SW 1271 (cell line): ENCODE data around the gene FGF1.

Experiments
- DNase-seq, 2 experiments: peaks; one replicate each; lab custom pipeline; 2025; lab: John Stamatoyannopoulos, UW

FGF1 gene

GRCh38 chr5:142612494-142613270 is 73.2 kb downstream of the FGF1 start:
- DNase-seq, result no peak

DNA sequence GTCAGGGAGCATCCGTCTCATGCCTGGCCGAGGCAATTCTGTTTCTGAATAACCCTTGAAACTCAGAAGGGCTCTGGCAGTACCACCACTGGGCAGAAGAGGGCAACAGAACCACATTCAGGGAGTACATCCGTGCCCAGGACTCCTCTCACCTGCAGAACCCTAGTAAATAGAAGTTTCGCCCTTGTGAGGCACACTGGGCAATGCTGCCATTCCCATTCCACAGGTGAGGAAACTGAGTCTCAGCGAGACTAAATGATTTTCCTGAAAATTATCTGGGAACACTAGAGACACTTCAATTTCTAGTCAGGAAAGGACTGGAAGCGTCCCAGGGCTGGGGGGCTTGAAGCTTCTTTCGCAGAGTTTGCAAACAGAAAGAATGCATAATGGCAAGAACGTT is 74.7 kb downstream of the FGF1 start:
- peak in 1 of 2 experiments; percentile 66 for DNase-seq

- no peak for DNase-seq
These were observed 75.5 kb downstream of the FGF1 start for GRCh38 chr5:142610176-142611001.

GRCh38 chr5:142609142-142609541 is 76.7 kb downstream of the FGF1 start:
- no peak for DNase-seq

DNA sequence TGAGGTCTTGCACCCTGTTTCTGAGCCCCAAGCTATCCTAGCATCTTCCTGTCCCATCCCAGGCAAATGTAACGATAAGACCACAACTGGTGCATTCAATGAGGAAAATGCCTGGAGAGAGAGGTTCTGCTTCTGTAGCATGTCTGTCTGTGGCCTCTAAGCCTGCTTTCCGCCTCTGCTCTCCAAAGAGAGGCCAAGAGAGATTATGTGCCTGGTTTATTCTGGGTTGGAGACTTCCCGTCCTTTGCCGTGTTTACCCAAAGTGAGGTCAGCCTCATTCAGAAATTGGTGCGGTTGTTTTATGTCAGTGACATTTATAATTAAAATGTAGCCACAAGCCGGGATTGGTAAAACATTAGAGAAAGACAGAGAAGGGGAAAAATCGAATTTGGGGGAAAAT is 77.8 kb downstream of the FGF1 start:
- DNase-seq, result no peak

- no peak for DNase-seq
These were observed 80.3 kb downstream of the FGF1 start for GRCh38 chr5:142605611-142606010.

DNA sequence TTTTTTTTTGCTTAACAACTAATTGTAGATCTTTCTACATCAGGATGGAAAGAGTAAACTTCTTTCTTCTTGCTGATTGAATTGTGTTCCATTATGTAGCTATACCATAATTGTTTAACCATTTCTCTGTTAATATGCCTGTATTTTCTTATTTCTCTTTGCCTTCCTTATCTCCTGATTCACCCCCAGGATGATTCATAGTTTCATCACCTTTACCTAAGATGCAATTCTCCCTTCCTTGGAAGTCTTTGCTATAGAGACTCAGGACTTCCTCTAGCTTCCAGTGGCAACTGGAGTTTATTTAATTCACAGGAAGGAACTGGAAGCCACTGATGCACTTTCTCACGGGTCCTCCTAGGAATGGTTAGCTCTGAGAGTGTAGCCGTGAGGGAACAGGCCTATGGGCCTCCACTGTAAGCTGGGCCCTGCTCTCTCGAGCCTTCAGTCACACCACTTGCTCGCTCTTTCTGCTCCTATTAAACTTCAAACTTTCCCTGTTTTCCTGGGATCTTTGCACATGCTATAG is 83.1 kb downstream of the FGF1 start:
- peak in 1 of 2 experiments; percentile 22 for DNase-seq

DNA sequence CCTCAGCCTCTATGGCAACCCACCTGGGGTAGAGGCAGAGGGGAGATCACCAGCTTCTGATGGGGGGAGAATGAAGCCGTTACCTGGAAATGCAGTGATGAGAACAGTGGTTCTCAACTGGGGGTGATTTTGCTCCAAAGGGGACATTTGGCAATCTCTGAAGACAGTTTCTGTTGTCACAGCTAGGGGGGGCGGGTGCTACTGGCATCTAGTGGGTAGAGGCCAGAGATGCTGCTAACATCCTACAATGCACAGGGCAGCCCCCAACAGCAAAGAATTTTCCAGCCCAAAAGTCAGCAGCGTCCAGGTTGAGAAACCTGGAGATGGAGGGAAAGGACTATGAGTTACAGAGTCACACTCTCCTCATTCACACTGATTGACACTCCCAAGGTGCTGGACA is 84.5 kb downstream of the FGF1 start:
- DNase-seq, result no peak

GRCh38 chr5:142600611-142601358 is 85.1 kb downstream of the FGF1 start:
- DNase-seq, result no peak

DNA sequence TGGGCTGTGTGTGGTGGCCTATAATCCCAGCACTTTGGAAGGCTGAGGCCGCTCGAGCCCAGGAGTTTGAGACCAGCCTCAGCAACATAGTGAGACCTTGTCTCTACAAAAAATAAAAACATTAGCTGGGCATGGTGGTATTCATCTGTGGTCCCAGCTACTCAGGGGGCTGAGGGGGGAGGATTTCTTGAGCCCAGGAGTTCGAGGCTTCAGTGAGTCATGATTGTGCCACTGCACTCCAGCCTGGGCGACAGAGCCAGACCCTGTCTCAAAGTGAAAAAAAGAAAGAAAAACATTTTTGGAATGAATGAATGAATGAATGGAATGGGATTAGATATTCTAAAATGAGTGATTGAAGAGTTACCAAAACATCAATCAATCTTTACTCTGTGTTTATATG is 85.8 kb downstream of the FGF1 start:
- DNase-seq, result no peak

- no peak for DNase-seq
These were observed 87.6 kb downstream of the FGF1 start for GRCh38 chr5:142598338-142598700.

DNA sequence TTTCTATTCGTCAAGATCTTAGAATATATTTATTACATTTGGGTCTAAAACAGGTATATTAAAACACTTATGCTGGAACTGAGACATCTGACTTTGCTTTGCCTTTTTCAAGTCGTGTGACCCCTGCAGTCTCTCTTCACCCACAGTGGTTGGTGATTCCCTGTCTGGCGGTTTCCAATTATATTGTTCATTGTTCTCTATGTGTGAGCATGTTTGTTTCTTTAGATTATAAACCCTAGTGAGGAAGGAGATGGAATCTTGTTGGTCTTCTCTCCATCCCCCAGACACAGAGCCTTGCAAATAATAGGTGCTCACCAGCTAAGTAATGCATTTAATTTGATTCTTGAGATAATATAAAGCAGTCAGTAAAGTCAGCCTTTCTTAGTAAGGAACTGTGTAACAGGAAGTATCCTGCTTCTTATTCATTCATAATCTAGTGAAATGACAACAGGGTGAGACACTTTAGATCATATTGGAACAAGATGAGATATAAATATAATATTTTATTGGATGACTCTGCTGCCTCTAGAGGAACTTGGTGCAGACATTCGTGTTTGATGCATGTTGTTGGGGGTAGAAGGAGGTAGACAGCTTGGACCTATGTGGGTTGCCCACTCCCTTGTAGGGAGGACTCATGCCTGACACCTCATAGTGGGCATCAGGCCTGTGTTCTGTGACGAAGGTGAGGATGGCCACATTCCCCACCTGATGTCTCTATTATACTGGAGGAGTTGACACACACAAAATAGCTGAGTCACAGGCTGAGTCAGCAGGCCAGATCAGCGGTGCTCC is 88.1 kb downstream of the FGF1 start:
- DNase-seq, result peak; percentile 45 to 77

DNA sequence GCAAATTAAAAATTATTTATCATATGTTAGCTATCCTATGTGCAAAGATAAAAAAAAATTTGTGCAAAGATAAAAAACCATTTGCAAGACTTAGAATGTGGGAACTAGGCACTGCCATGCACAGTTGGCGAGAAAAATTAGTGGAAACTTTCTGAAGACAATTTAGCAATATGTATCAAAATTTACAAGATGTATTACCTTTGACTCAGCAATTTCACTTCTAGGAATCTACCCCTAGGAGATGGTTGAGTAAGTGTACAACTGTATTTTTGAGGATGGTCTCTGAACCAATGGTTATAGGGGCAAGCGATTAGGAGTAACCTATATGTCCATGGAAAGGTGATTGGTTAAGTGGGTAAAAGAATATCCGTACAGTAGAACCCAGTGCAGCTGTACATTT is 88.9 kb downstream of the FGF1 start:
- no peak for DNase-seq

- DNase-seq, result no peak
These were observed 93.5 kb downstream of the FGF1 start for GRCh38 chr5:142592365-142592764.

- DNase-seq, result no peak
These were observed 95.2 kb downstream of the FGF1 start for GRCh38 chr5:142590451-142591231.

DNA sequence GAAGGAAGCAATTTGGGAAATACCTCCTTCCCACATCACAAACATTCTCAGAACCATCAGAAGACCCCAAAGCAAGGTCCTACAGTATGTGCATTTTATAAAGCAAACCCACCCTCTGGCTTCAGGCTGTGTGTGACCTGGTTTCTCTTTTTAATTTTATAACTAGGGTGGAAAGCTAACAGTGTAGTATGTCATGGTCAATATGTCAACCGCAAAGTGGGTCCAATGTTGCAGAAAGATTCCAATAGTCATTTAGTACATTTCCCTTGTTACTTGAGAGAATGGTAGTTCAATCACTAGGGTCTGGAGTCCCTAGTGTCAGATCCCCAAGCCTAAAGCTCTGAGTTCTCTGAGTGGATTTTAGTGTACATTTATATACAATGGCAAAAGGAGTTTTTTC is 96.2 kb downstream of the FGF1 start:
- DNase-seq, result no peak

- peak in 1 of 2 experiments; percentile 29 for DNase-seq
These were observed 98.4 kb downstream of the FGF1 start for GRCh38 chr5:142587354-142587965.

DNA sequence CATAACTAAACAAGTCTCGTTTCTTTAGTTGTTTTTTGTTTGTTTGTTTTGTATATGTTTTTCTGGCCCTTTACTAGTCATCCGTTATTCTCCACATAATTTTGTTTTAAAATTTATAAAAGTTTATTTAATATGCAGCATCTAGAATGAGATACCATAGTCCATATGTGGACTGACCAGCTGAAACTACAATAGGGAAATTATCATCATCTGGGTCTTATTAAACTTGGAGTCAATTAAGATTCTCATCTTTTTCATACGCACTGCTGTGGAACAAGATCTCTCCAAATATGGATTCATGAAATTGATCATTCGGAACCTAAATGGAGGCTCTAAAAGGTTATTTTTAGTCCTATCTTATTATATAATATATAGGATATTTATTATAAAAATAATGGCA is 99.3 kb downstream of the FGF1 start:
- DNase-seq, result no peak

DNA sequence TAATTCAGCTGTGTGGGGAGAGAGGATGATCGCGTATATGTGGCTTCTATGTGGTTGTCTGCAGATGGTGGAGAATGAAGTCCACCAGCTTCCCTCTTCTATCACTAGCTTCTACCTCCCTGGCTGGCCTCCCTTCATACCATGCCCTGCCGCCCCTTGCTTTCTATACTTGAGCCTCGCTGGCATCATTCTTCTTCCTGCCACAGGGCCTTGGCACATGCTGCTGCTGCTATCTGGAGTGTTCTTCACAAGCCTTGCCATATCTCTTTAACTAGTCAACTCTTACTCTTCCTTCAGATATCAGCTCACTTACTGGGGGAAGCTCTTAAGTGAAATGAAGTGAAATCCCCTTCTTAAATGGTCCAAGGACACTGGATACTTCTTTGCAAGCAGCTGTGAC is 100.4 kb downstream of the FGF1 start:
- no peak for DNase-seq

DNA sequence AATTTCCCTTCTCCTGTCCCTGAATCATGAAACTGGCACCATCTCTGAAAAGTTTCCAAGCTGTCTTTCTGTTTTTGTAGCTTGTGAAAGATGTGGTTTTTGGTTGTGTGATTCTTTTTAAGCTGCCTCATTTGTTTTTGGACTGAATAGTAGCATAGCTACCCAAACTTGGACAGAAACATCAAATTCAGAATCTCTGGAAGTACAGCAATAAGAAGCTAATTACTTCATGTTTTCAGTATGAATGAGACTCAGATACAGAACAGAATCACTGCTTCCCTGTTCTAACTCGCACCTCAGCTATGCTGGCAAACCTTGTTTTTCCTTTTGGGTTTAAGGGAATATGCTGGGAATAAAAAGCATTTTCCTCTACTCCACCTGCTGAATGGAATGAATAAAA is 101.0 kb downstream of the FGF1 start:
- no peak for DNase-seq
